HCT116 (cell line): Measurements from ENCODE around the gene UBAC2. TPM values are rescaled to one million over a fixed set of nuclear protein-coding genes. Genes with fewer than 3 reads are reported as not detected.

Experiments used
- ATAC-seq: fragments of 200-7000 bp; cut with Tn5 transposase; 2 replicates; pipeline ENCODE4 v1.9.1; 2020; ENCODE audit warnings: mild to moderate bottlenecking, moderate library complexity
- BruUV-seq: library from RNA; stranded (reverse); fragments of 400-500 nt; replicated peaks from 2 replicates; lab custom pipeline; 2021; lab: Mats Ljungman, UMichigan
- CTCF ChIA-PET: fragments of 300-600 bp; sonication (Branson Sonifier 250); formaldehyde crosslinking; loops from one replicate; lab custom pipeline; 2021; ENCODE audit warnings: antibody characterized with exemption; lab: Charles Lee
- POLR2A ChIA-PET: fragments of 300-600, 350-600 bp; sonication (Branson Sonifier 250); formaldehyde crosslinking; loops from one replicate; lab custom pipeline; 2021; ENCODE audit warnings: antibody characterized with exemption; lab: Charles Lee
- RAD21 ChIA-PET, 2 experiments: fragments of 300-600 bp; sonication (Branson Sonifier 250); formaldehyde crosslinking; loops; one replicate each; lab custom pipeline; 2023; ENCODE audit warnings: low total read pairs in 2 of 2; ENCODE audit not compliant: uncharacterized antibody in 2 of 2, unreplicated experiment in 2 of 2, low non-redundant PET in 1 of 2; lab: Charles Lee
- DNase-seq: peaks from one replicate; pipeline ENCODE4 v3.0.0-alpha.2; 2010; ENCODE audit warnings: low read depth, low spot score
- H2AFZ ChIP-seq: fragments of 200-600 bp; shearing (Covaris generic), sonication (generic); 2 replicates; pipeline ENCODE4 v1.6.1; 2017; ENCODE audit warnings: low read depth, mixed run types, mixed read lengths, antibody characterized with exemption, low read length; ENCODE audit not compliant: poor library complexity, severe bottlenecking
- H3K27ac ChIP-seq: 2 replicates; pipeline ENCODE4 v1.5.1; 2012; ENCODE audit warnings: low read depth, low read length
- H3K27me3 ChIP-seq: fragments of 200-600 bp; sonication (generic); 2 replicates; pipeline ENCODE4 v1.6.1; 2016; ENCODE audit warnings: mixed run types, low read length, mixed read lengths; ENCODE audit not compliant: insufficient read depth
- H3K36me3 ChIP-seq, 2 experiments: fragments of 200-500 bp in 1 of 2; fragments of 200-600 bp in 1 of 2; sonication (Bioruptor generic) in 1 of 2; sonication (generic) in 1 of 2; 2 replicates each; pipeline versions ENCODE4 v1.5.1 to v1.6.1; 2014 to 2016; ENCODE audit warnings: low read length in 2 of 2, inconsistent platforms in 1 of 2, mixed read lengths in 1 of 2, mixed run types in 1 of 2; ENCODE audit not compliant: insufficient read depth in 2 of 2, control insufficient read depth in 1 of 2
- H3K4me1 ChIP-seq, 2 experiments: fragments of 200-600 bp in 1 of 2; sonication (generic) in 1 of 2; 2 replicates each; pipeline versions ENCODE4 v1.5.1 to v1.6.1; 2012 to 2017; ENCODE audit warnings: low read length in 2 of 2, inconsistent platforms in 1 of 2, mild to moderate bottlenecking in 1 of 2, mixed read lengths in 1 of 2, mixed run types in 1 of 2, moderate library complexity in 1 of 2; ENCODE audit not compliant: insufficient read depth in 2 of 2, control insufficient read depth in 1 of 2
- H3K4me2 ChIP-seq: fragments of 200-600 bp; sonication (generic); 2 replicates; pipeline ENCODE4 v1.6.1; 2017; ENCODE audit warnings: mixed run types, low read length, mixed read lengths
- H3K4me3 ChIP-seq, 2 experiments: fragments of 200-600 bp in 1 of 2; sonication (generic) in 1 of 2; replicated peaks in 1 of 2; 2 replicates each; pipeline ENCODE4 v1.5.1; 2011 to 2016; ENCODE audit warnings: low read length in 2 of 2, control low read depth in 1 of 2, low read depth in 1 of 2, mild to moderate bottlenecking in 1 of 2, mixed read lengths in 1 of 2, mixed run types in 1 of 2
- H3K79me2 ChIP-seq: fragments of 200-600 bp; sonication (generic); 2 replicates; pipeline ENCODE4 v1.6.1; 2017; ENCODE audit warnings: mild to moderate bottlenecking, mixed run types, low read length, moderate library complexity, mixed read lengths; ENCODE audit not compliant: insufficient read depth
- H3K9ac ChIP-seq: fragments of 200-600 bp; sonication (generic); 2 replicates; pipeline ENCODE4 v1.6.1; 2016; ENCODE audit warnings: low read length, mixed read lengths
- H3K9me2 ChIP-seq: fragments of 200-600 bp; sonication (generic), shearing (Covaris generic); 2 replicates; pipeline ENCODE4 v1.6.1; 2017; ENCODE audit warnings: mixed run types, mild to moderate bottlenecking, moderate library complexity; ENCODE audit not compliant: insufficient read depth
- H3K9me3 ChIP-seq, 2 experiments: fragments of 200-500 bp in 1 of 2; fragments of 200-600 bp in 1 of 2; sonication (Bioruptor generic) in 1 of 2; sonication (generic) in 1 of 2; 2 replicates each; pipeline ENCODE4 v1.6.1; 2014 to 2017; ENCODE audit warnings: low read length in 2 of 2, mixed read lengths in 2 of 2, inconsistent platforms in 1 of 2, low read depth in 1 of 2, mild to moderate bottlenecking in 1 of 2, mixed run types in 1 of 2, moderate library complexity in 1 of 2; ENCODE audit not compliant: control insufficient read depth in 1 of 2, insufficient read depth in 1 of 2
- H4K20me1 ChIP-seq: fragments of 200-600 bp; sonication (generic), shearing (Covaris generic); 2 replicates; pipeline ENCODE4 v1.6.1; 2017; ENCODE audit warnings: mixed run types, mild to moderate bottlenecking, moderate library complexity; ENCODE audit not compliant: insufficient read depth
- CBX3 ChIP-seq: IDR thresholded peaks from 2 replicates; pipeline ENCODE4 v1.6.1; 2012; ENCODE audit warnings: low read depth
- EGR1 ChIP-seq: IDR thresholded peaks from 2 replicates; pipeline ENCODE4 v1.6.1; 2012; ENCODE audit warnings: low read depth
- ELF1 ChIP-seq: IDR thresholded peaks from 2 replicates; pipeline ENCODE4 v1.6.1; 2012; ENCODE audit warnings: low read depth, borderline replicate concordance
- EZH2 ChIP-seq: fragments of 200-600 bp; sonication (generic); IDR thresholded peaks from 2 replicates; pipeline ENCODE4 v1.6.1; 2017; ENCODE audit warnings: antibody characterized with exemption, mixed run types
- EZH2phosphoT487 ChIP-seq: fragments of 200-600 bp; IDR thresholded peaks from 2 replicates; pipeline ENCODE4 v1.6.1; 2018; ENCODE audit warnings: antibody characterized with exemption, borderline replicate concordance
- FOSL1 ChIP-seq: IDR thresholded peaks from 2 replicates; pipeline ENCODE4 v1.6.1; 2012; ENCODE audit warnings: low read depth
- JUND ChIP-seq: IDR thresholded peaks from 2 replicates; pipeline ENCODE4 v1.6.1; 2012
- POLR2A ChIP-seq: IDR thresholded peaks from 2 replicates; pipeline ENCODE4 v1.7.0; 2011; ENCODE audit warnings: borderline replicate concordance; ENCODE audit not compliant: insufficient read depth, insufficient read length; ENCODE audit errors: extremely low read depth
- RAD21 ChIP-seq: IDR thresholded peaks from 2 replicates; pipeline ENCODE4 v1.6.1; 2012; ENCODE audit warnings: low read depth, mild to moderate bottlenecking
- SIN3A ChIP-seq: IDR thresholded peaks from 2 replicates; pipeline ENCODE4 v1.6.1; 2012; ENCODE audit warnings: low read depth
- SRF ChIP-seq: IDR thresholded peaks from 2 replicates; pipeline ENCODE4 v1.6.1; 2012; ENCODE audit warnings: low read depth
- ZFX ChIP-seq: fragments of 450-650 bp; IDR thresholded peaks from 2 replicates; pipeline ENCODE4 v1.6.1; 2017
- ZNF274 ChIP-seq: fragments of 200-500 bp; sonication (Bioruptor generic); IDR thresholded peaks from 2 replicates; pipeline ENCODE4 v1.6.1; 2014; ENCODE audit warnings: mild to moderate bottlenecking, low read depth, low read length, inconsistent platforms
- intact Hi-C: fragments of 100-400 bp; cut with micrococcal nuclease; formaldehyde crosslinking; loops from 2 replicates; pipeline ENCODE4 v1.10.0; 2022
- total RNA-seq: library from RNA; stranded (reverse); gene quantifications from one replicate; pipeline ENCODE4 v1.2.1, GENCODE V29; 2021; ENCODE audit not compliant: unreplicated experiment
- TF ChIP-seq, protein P1 (sequence below): IDR thresholded peaks from 2 replicates; pipeline ENCODE4 v1.6.1; 2012
- TF ChIP-seq, protein P2 (sequence below), 3 experiments: fragments of 200-600 bp in 1 of 3; sonication (generic) in 1 of 3; IDR thresholded peaks in 2 of 3; conservative IDR thresholded peaks in 1 of 3; 2 replicates each; pipeline ENCODE4 v1.5.1; 2012 to 2017; ENCODE audit warnings: low read depth in 2 of 3, low read length in 2 of 3, antibody characterized with exemption in 1 of 3, borderline replicate concordance in 1 of 3, control low read depth in 1 of 3, mild to moderate bottlenecking in 1 of 3, mixed read lengths in 1 of 3, mixed run types in 1 of 3, moderate library complexity in 1 of 3; ENCODE audit not compliant: insufficient read depth in 1 of 3
- TF ChIP-seq, protein P3 (sequence below): IDR thresholded peaks from 2 replicates; pipeline ENCODE4 v1.6.1; 2012
- TF ChIP-seq, protein P4 (sequence below): IDR thresholded peaks from 2 replicates; pipeline ENCODE4 v1.6.1; 2011; ENCODE audit warnings: mild to moderate bottlenecking, low read length, moderate library complexity; ENCODE audit not compliant: insufficient replicate concordance; ENCODE audit errors: extremely low read depth

UBAC2 gene
- total RNA-seq, 1 experiment from 2014 or later, result 67.4 TPM

DNA sequence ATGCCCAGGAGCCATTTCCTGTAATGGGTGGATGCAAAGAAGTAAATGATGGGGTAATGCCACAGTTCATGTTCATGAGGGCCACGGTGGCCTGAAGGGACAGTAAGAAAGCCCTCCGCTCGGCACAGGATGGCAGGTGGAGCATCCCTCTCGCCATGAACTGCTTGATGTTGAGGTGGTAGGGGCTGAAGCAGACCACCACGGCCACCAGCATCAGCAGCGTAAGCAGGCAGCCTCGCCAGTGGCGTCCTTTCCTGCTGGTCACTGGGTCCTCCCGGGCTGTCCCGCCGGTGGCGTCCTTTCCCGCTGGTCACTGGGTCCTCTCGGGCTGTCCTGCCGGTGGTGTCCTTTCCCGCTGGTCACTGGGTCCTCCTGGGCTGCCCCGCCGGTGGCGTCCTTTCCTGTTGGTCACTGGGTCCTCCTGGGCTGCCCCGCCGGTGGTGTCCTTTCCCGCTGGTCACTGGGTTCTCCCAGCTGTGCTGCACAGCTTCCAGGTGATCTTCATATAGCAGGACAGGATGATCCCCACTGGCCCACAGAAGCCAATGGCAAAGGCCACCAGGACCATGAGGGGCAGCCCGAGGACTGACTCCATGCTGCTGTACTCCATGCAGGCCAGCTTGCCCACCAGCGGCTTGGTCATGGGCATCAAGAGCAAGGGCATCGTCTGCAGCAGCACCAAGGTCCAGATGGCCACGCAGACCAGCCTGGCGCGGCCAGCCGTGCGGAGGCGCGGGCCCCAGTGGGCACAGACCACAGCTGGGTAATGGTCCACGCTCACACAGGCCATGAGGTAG is 207.4 kb downstream of the UBAC2 start:
- no peaks in the 10 kb centered on the region for H3K36me3 ChIP-seq
- H3K4me3 ChIP-seq, result no peak overlapping the region
- no TSS peak for BruUV-seq
- no peak overlapping the region for H3K9ac ChIP-seq
- ATAC-seq, result no peak
- H3K4me1 ChIP-seq, result peaks cover 0 to 4% of the 10 kb centered on the region in 2 experiments; a peak in 1 of 4 replicates
- intact Hi-C loops, result no loop called here
- no peak overlapping the region for H2AFZ ChIP-seq
- H3K9me3 ChIP-seq, result no peaks in the 10 kb centered on the region
- H3K27me3 ChIP-seq, result no peaks in the 10 kb centered on the region
- H3K9me2 ChIP-seq, result no peaks in the 10 kb centered on the region
- CTCF ChIA-PET, result no interaction called here
- no peak overlapping the region for H3K27ac ChIP-seq
- TF ChIP-seq SRF, result no peak
- TF ChIP-seq EZH2, result no peak
- TF ChIP-seq RAD21, result no peak
- TF ChIP-seq, protein P1, sequence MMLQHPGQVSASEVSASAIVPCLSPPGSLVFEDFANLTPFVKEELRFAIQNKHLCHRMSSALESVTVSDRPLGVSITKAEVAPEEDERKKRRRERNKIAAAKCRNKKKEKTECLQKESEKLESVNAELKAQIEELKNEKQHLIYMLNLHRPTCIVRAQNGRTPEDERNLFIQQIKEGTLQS, result no peak
- TF ChIP-seq, all 23 proteins: peak for 0
- no peaks in the 10 kb centered on the region for H4K20me1 ChIP-seq
- no peak overlapping the region for H3K4me2 ChIP-seq
- H3K79me2 ChIP-seq, result no peaks in the 10 kb centered on the region
- ChIA-PET POLR2A (no interaction called here), RAD21 (no interaction called here)
- DNase-seq, result no peak

DNA sequence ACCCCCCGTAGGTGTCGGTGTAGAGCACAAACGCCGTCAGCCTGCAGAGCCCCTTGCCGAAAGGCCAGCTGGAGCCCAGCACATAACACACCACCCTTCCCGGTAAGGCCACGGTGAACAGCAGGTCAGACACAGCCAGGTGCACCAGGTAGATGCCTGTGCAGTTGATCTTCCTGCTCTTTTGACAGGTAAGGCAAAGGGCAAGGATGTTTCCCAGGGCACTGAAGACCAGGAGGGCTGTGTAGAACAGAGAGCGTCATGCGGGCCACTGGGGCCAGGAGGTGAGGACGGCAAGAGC is 208.0 kb downstream of the UBAC2 start:
- no peak overlapping the region for H3K4me2 ChIP-seq
- intact Hi-C loops, result no loop called here
- H3K4me1 ChIP-seq, result peaks cover 0 to 4% of the 10 kb centered on the region in 2 experiments; a peak in 1 of 4 replicates
- RAD21 ChIA-PET, result no interaction called here
- no peaks in the 10 kb centered on the region for H3K27me3 ChIP-seq
- H3K27ac ChIP-seq, result no peak overlapping the region
- ATAC-seq, result no peak
- CTCF ChIA-PET, result no interaction called here
- no peaks in the 10 kb centered on the region for H3K36me3 ChIP-seq
- POLR2A ChIA-PET, result no interaction called here
- H3K4me3 ChIP-seq, result no peak overlapping the region
- H2AFZ ChIP-seq, result no peak overlapping the region
- H3K79me2 ChIP-seq, result no peaks in the 10 kb centered on the region
- H4K20me1 ChIP-seq, result no peaks in the 10 kb centered on the region
- no peaks in the 10 kb centered on the region for H3K9me2 ChIP-seq
- H3K9me3 ChIP-seq, result no peaks in the 10 kb centered on the region
- no TSS peak for BruUV-seq
- DNase-seq, result no peak
- H3K9ac ChIP-seq, result no peak overlapping the region
- TF ChIP-seq ELF1 (no peak), CBX3 (no peak), EZH2 (no peak), EGR1 (no peak), FOSL1 (no peak), ZFX (no peak), POLR2A (no peak), SRF (no peak), EZH2phosphoT487 (no peak), JUND (no peak), ZNF274 (no peak), SIN3A (no peak)
- TF ChIP-seq, protein P2, sequence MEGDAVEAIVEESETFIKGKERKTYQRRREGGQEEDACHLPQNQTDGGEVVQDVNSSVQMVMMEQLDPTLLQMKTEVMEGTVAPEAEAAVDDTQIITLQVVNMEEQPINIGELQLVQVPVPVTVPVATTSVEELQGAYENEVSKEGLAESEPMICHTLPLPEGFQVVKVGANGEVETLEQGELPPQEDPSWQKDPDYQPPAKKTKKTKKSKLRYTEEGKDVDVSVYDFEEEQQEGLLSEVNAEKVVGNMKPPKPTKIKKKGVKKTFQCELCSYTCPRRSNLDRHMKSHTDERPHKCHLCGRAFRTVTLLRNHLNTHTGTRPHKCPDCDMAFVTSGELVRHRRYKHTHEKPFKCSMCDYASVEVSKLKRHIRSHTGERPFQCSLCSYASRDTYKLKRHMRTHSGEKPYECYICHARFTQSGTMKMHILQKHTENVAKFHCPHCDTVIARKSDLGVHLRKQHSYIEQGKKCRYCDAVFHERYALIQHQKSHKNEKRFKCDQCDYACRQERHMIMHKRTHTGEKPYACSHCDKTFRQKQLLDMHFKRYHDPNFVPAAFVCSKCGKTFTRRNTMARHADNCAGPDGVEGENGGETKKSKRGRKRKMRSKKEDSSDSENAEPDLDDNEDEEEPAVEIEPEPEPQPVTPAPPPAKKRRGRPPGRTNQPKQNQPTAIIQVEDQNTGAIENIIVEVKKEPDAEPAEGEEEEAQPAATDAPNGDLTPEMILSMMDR (IDR thresholded peaks at IDR 0.05 in 2 of 3, conservative IDR thresholded peaks at IDR 0.05 in 1 of 3; ENCODE audit: borderline replicate concordance in 1 of 3, insufficient read depth in 1 of 3, low read depth in 2 of 3, low read length in 2 of 3), result no peak
- TF ChIP-seq, protein P3, sequence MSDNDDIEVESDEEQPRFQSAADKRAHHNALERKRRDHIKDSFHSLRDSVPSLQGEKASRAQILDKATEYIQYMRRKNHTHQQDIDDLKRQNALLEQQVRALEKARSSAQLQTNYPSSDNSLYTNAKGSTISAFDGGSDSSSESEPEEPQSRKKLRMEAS, result no peak
- TF ChIP-seq, protein P4, sequence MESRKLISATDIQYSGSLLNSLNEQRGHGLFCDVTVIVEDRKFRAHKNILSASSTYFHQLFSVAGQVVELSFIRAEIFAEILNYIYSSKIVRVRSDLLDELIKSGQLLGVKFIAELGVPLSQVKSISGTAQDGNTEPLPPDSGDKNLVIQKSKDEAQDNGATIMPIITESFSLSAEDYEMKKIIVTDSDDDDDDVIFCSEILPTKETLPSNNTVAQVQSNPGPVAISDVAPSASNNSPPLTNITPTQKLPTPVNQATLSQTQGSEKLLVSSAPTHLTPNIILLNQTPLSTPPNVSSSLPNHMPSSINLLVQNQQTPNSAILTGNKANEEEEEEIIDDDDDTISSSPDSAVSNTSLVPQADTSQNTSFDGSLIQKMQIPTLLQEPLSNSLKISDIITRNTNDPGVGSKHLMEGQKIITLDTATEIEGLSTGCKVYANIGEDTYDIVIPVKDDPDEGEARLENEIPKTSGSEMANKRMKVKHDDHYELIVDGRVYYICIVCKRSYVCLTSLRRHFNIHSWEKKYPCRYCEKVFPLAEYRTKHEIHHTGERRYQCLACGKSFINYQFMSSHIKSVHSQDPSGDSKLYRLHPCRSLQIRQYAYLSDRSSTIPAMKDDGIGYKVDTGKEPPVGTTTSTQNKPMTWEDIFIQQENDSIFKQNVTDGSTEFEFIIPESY, result no peak
- TF ChIP-seq, protein P1, result no peak
